Left ventricle myocardium inferior (tissue), 1 donor: ENCODE data around the gene LRRC37A. TPM values are rescaled to one million over a fixed set of nuclear protein-coding genes. Genes with fewer than 3 reads are reported as not detected.
A peak's percentile ranks its signal among the peaks of the same experiment; 100 is the strongest.
"Not testable (repeated sequence)": the region's sequence is repeated elsewhere in the genome, so short reads cannot be mapped to it uniquely, and the experiment has no call there.

Source experiments
- DNase-seq: peaks from one replicate; pipeline ENCODE4 v3.0.0-alpha.2; 2020
- H3K27ac ChIP-seq: fragments of 200-600 bp; replicated peaks from 2 replicates; pipeline ENCODE4 v1.8.0; 2021
- H3K27me3 ChIP-seq: fragments of 200-600 bp; 2 replicates; pipeline ENCODE4 v1.8.0; 2021; ENCODE audit warnings: low read depth
- H3K36me3 ChIP-seq: fragments of 200-600 bp; 2 replicates; pipeline ENCODE4 v1.8.0; 2021
- H3K4me1 ChIP-seq: fragments of 200-600 bp; 2 replicates; pipeline ENCODE4 v1.8.0; 2021
- H3K4me3 ChIP-seq: fragments of 200-600 bp; 2 replicates; pipeline ENCODE4 v1.8.0; 2021; ENCODE audit warnings: mild to moderate bottlenecking, moderate library complexity
- H3K9me3 ChIP-seq: fragments of 200-600 bp; replicated peaks from 2 replicates; pipeline ENCODE4 v1.8.0; 2021
- intact Hi-C: fragments of 100-400 bp; cut with micrococcal nuclease; formaldehyde crosslinking; loops from one replicate; pipeline ENCODE4 v1.11.0; 2022
- total RNA-seq: library from RNA; stranded (reverse); fragmentation: NEBNext Ultra II Directional; extraction: Animal tissue kit (Norgen Biotek cat#: 25700); gene quantifications from one replicate; pipeline ENCODE4 v1.2.1, GENCODE V29; 2021
- TF ChIP-seq, protein P1 (sequence below): fragments of 200-600 bp; IDR thresholded peaks from 2 replicates; pipeline ENCODE4 v1.8.0; 2021; ENCODE audit warnings: antibody characterized with exemption, mild to moderate bottlenecking, borderline replicate concordance
- donor health status: DM: no; HTN: yes; CAD: no; lungs with severe emphysema.

LRRC37A gene
- total RNA-seq, 1 donor from 2014 or later = 1.2 TPM

- no peaks in the 10 kb centered on the region for H3K27me3 ChIP-seq
- no peak overlapping the region for H3K27ac ChIP-seq
- no peaks in the 10 kb centered on the region for H3K36me3 ChIP-seq
- intact Hi-C loops = no loop called here
- no peak overlapping the region for H3K4me3 ChIP-seq
- H3K9me3 ChIP-seq = no peaks in the 10 kb centered on the region
- TF ChIP-seq, protein P1, sequence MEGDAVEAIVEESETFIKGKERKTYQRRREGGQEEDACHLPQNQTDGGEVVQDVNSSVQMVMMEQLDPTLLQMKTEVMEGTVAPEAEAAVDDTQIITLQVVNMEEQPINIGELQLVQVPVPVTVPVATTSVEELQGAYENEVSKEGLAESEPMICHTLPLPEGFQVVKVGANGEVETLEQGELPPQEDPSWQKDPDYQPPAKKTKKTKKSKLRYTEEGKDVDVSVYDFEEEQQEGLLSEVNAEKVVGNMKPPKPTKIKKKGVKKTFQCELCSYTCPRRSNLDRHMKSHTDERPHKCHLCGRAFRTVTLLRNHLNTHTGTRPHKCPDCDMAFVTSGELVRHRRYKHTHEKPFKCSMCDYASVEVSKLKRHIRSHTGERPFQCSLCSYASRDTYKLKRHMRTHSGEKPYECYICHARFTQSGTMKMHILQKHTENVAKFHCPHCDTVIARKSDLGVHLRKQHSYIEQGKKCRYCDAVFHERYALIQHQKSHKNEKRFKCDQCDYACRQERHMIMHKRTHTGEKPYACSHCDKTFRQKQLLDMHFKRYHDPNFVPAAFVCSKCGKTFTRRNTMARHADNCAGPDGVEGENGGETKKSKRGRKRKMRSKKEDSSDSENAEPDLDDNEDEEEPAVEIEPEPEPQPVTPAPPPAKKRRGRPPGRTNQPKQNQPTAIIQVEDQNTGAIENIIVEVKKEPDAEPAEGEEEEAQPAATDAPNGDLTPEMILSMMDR = no peak
- no peaks in the 10 kb centered on the region for H3K4me1 ChIP-seq
- DNase-seq = no peak
Observed at GRCh38 chr17:46274238-46274637, 20.7 kb upstream of the LRRC37A start.

DNA sequence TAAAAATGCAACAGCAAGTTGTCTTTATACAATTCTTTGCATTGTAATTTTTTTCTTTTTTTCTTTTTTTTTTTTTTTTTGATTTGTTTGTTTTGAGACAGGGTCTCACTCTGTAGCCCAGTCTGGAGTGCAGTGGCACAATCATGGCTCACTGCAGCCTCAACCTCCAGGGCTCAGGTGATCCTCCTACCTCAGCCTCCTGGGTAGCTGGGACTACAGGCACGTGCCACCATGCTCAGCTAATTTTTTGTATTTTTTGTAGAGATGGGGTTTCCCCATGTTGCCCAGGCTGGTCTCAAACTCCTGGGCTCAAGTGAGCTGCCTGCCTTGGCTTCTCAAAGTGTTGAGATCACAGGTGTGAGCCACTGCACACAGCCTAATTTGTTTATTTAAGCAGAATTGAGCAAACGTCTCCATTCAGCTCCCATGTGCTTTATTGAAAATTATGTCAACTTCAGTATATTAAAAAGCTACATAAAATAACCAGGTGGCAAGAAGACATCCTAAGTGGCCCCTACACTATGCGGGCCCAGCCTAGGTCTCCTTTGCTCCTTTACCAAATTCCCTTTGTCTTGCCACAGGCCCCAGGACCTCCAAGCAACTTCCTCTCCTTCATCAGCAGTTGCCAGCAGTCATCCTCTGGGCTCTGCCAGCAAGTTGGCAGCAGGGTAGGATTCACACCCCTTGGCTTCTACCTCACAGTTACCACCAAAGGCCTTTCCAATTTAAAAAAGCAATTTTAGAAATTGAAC is 18.0 kb upstream of the LRRC37A start:
- DNase-seq, intact Hi-C loops, H3K27me3 ChIP-seq, H3K4me1 ChIP-seq, H3K27ac ChIP-seq, H3K36me3 ChIP-seq, H3K9me3 ChIP-seq, H3K4me3 ChIP-seq: not testable (repeated sequence)

- H3K4me3 ChIP-seq, intact Hi-C loops: not testable (repeated sequence)
Observed at GRCh38 chr17:46281336-46281735, 13.6 kb upstream of the LRRC37A start.

GRCh38 chr17:46282635-46283034 is 12.3 kb upstream of the LRRC37A start:
- H3K9me3 ChIP-seq, intact Hi-C loops, H3K36me3 ChIP-seq, H3K27me3 ChIP-seq, H3K4me3 ChIP-seq, DNase-seq, H3K27ac ChIP-seq, H3K4me1 ChIP-seq: not testable (repeated sequence)

More at GRCh38 chr17:46281336-46281735, 13.6 kb upstream of the LRRC37A start:
- not testable (repeated sequence) for H3K27ac ChIP-seq, H3K27me3 ChIP-seq, H3K9me3 ChIP-seq, H3K36me3 ChIP-seq, DNase-seq, H3K4me1 ChIP-seq

- H3K27me3 ChIP-seq = not testable (repeated sequence)
Observed at GRCh38 chr17:46284467-46284866, 10.5 kb upstream of the LRRC37A start.

GRCh38 chr17:46285500-46285899 is 9.4 kb upstream of the LRRC37A start:
- H3K27ac ChIP-seq, H3K36me3 ChIP-seq, H3K4me3 ChIP-seq, intact Hi-C loops, H3K27me3 ChIP-seq, DNase-seq, H3K9me3 ChIP-seq, H3K4me1 ChIP-seq: not testable (repeated sequence)

More at GRCh38 chr17:46284467-46284866, 10.5 kb upstream of the LRRC37A start:
- DNase-seq, H3K27ac ChIP-seq, H3K4me3 ChIP-seq, H3K36me3 ChIP-seq, intact Hi-C loops, H3K4me1 ChIP-seq, H3K9me3 ChIP-seq: not testable (repeated sequence)

- H3K27me3 ChIP-seq, intact Hi-C loops, H3K27ac ChIP-seq, H3K4me1 ChIP-seq, DNase-seq, H3K4me3 ChIP-seq, H3K9me3 ChIP-seq, H3K36me3 ChIP-seq: not testable (repeated sequence)
- TF ChIP-seq, protein P1 = peak; percentile 77
Observed at GRCh38 chr17:46286764-46287221, 8.1 kb upstream of the LRRC37A start.

GRCh38 chr17:46287587-46287986 is 7.3 kb upstream of the LRRC37A start:
- H3K27ac ChIP-seq, intact Hi-C loops, H3K36me3 ChIP-seq, H3K9me3 ChIP-seq, H3K4me3 ChIP-seq, H3K4me1 ChIP-seq, H3K27me3 ChIP-seq, DNase-seq: not testable (repeated sequence)

DNA sequence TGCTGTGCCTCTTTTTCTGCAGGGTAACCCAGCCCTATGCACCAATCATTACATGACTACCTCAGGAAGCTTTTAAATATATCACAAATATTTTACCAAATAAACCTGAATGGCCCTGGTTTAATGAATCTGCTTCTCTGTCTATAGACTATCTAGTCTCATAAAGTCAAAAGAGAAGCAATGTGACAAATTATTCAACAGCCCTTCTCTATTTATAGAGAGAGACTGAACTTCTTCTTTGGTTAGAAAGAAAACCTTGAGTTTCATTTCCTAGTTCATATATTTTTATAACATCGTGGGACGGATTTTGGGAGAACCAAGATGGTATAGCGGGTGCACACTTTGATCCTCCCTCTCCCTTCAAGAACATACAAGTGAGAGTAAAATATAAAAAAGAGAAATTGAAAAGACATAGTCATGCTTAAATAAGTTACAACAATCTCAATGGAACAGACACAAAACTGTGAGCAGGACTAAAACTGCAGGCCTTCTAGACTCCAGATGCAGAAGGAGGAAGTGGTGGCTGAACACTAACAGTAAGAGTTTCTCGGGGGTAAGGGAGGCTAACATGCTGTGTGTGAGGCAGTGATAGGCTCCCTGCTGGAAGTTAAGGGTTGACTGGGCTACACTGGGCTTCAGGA is 3.9 kb upstream of the LRRC37A start:
- H3K27ac ChIP-seq, H3K36me3 ChIP-seq, H3K27me3 ChIP-seq, H3K4me3 ChIP-seq, H3K4me1 ChIP-seq, DNase-seq, H3K9me3 ChIP-seq, intact Hi-C loops: not testable (repeated sequence)

DNA sequence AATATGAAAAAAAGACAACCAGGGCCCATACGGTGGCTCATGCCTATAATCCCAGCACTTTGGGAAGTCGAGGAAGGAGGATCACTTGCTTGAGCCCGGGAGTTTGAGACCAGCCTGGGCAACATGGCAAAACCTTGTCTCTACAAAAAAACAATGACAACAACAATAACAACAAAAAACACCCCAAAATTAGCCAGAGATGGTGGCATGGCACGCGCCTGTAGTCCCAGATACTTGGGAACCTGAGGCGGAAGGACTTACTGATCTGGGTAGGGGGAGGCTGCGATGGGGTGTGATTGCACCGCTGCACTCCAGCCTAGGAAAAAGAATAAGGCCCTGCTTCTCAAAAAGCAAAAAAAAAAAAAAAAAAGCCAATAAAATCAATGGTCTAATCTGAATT is 3.3 kb upstream of the LRRC37A start:
- intact Hi-C loops = not testable (repeated sequence)

DNA sequence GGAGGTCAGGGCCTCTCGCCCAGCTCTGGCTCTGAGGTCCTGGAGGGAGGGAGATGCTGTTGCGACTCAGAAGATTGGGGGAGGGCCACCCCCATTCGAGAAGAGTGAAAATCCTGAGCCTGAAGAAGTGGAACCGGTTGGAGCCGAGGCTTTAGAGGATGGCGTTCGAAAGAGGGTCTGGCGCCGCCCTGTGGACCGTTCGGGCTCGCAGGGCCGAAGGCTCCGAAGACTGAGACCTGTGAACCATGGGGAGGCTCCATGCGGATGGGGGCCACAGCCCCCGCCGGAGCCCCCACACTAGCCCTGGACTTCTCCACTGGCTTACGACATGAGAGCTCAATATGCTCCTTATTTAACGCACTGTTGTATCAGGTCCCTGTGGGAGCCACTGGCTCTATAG is 46.3 kb downstream of the LRRC37A start:
- DNase-seq, H3K27me3 ChIP-seq, intact Hi-C loops, H3K27ac ChIP-seq, H3K4me1 ChIP-seq, H3K9me3 ChIP-seq, H3K36me3 ChIP-seq, H3K4me3 ChIP-seq: not testable (repeated sequence)

More for the DNA sequence above, 3.3 kb upstream of the LRRC37A start:
- not testable (repeated sequence) for DNase-seq, H3K4me3 ChIP-seq, H3K4me1 ChIP-seq, H3K27ac ChIP-seq, H3K9me3 ChIP-seq, H3K36me3 ChIP-seq, H3K27me3 ChIP-seq

DNA sequence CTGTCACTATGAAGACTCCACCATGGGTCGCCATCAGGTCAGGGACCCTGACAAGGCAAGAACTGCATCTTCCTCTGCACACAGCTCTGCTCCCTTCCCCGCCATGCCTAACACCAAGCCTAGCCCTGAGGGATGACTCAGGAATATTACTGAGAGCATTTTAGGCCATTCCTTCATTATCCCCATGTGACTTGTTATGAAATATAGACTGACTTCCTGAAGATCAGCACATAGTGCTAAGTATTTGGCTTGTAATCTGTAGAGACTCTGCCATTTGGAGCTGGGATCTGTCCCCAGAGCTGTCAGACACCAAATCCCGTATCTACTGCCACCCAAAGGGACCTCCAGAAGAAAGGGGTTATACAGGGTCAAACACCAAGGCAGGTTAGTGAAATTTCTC is 47.2 kb downstream of the LRRC37A start:
- DNase-seq, H3K27ac ChIP-seq, intact Hi-C loops, H3K4me3 ChIP-seq, H3K4me1 ChIP-seq, H3K27me3 ChIP-seq, H3K9me3 ChIP-seq, H3K36me3 ChIP-seq: not testable (repeated sequence)
